SH-SY5Y (cell line): ENCODE results near the gene BOK.

Experiments used
- GATA2 ChIP-seq: IDR thresholded peaks from 2 replicates; pipeline ENCODE4 v1.6.1; 2011; ENCODE audit warnings: mild to moderate bottlenecking, low read depth, low read length
- GATA3 ChIP-seq: IDR thresholded peaks from 2 replicates; pipeline ENCODE4 v1.6.1; 2011; ENCODE audit warnings: low read depth, mild to moderate bottlenecking, low read length, moderate library complexity

- TF ChIP-seq GATA3 (no peak), GATA2 (no peak)
Measured at GRCh38 chr2:241584436-241584835, 25.9 kb downstream of the BOK start.
